ENCODE data around the gene SRXN1. TPM values are rescaled to one million over a fixed set of nuclear protein-coding genes. Genes with fewer than 3 reads are reported as not detected.

The SRXN1 gene
- polyA plus RNA-seq, 1 experiment: 50.9 TPM

DNA sequence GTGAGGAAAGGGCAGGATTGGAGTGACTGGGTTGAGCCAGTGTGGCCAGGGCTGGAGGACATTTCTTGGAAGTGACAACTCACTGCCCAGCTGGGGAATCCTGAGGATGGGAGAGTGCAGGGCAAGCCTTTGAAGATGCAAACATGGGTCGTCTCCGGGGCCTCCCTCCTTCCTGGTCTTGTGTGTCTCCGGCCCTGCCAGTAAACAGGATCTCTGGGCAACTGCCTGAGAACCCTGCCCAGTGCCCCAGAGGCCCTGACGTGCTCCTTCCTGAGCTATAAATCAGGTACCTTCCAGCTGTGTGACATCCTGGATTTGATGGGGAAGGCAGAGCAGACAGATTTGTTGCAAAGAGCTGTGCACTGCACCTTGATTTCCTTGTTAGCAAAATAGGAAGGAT is 30.0 kb downstream of the SRXN1 start:
- H3K4me3 ChIP-seq (ENCODE audit: low read depth, low read length): no peak overlapping the region
- no peak for DNase-seq (ENCODE audit: low read depth)
- ChIA-PET POLR2A (no interaction called here), CTCF (interaction anchor here (1.6 kb wide), 1 partner anchor 22 kb away, joined by 6 read pairs; no protein-coding TSS in a partner anchor)
- TF ChIP-seq, protein P1, sequence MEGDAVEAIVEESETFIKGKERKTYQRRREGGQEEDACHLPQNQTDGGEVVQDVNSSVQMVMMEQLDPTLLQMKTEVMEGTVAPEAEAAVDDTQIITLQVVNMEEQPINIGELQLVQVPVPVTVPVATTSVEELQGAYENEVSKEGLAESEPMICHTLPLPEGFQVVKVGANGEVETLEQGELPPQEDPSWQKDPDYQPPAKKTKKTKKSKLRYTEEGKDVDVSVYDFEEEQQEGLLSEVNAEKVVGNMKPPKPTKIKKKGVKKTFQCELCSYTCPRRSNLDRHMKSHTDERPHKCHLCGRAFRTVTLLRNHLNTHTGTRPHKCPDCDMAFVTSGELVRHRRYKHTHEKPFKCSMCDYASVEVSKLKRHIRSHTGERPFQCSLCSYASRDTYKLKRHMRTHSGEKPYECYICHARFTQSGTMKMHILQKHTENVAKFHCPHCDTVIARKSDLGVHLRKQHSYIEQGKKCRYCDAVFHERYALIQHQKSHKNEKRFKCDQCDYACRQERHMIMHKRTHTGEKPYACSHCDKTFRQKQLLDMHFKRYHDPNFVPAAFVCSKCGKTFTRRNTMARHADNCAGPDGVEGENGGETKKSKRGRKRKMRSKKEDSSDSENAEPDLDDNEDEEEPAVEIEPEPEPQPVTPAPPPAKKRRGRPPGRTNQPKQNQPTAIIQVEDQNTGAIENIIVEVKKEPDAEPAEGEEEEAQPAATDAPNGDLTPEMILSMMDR (IDR thresholded peaks at IDR 0.05; ENCODE audit: insufficient read depth, low read depth, low read length): no peak
- H3K36me3 ChIP-seq (ENCODE audit: control insufficient read depth, insufficient read depth, low read length): no peaks in the 10 kb centered on the region
- peaks cover 2% of the 10 kb centered on the region for H3K27me3 ChIP-seq (ENCODE audit: control insufficient read depth, insufficient read depth, low read length)

DNA sequence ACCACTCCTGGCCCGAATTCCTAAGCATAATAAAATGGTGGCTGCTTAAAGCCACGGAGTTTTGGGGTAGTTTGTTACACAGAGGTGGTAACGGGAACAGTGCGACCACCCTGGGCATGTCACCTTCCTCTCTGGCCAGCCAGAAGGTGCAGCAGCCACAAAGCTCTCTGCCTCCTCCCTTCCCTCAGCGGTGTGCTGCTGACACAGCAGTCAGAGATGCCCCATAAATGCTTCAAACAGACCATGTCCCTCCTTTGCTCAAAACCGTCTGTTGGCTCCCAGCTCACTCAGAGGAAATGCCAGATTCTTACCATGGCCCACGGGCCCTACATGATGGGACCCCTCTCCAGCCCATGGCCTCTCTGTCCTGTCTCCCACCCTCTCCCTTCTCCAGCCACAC is 30.8 kb downstream of the SRXN1 start:
- Histone ChIP-seq H3K4me3 (ENCODE audit: low read depth, low read length) (no peak overlapping the region), H3K36me3 (ENCODE audit: control insufficient read depth, insufficient read depth, low read length) (no peaks in the 10 kb centered on the region), H3K27me3 (ENCODE audit: control insufficient read depth, insufficient read depth, low read length) (peaks cover 2% of the 10 kb centered on the region)
- DNase-seq (ENCODE audit: low read depth): no peak
- TF ChIP-seq, protein P1 (IDR thresholded peaks at IDR 0.05; ENCODE audit: insufficient read depth, low read depth, low read length): no peak
- ChIA-PET POLR2A (no interaction called here), CTCF (interaction anchor here (1.6 kb wide), 1 partner anchor 23 kb away, joined by 6 read pairs; no protein-coding TSS in a partner anchor)

DNA sequence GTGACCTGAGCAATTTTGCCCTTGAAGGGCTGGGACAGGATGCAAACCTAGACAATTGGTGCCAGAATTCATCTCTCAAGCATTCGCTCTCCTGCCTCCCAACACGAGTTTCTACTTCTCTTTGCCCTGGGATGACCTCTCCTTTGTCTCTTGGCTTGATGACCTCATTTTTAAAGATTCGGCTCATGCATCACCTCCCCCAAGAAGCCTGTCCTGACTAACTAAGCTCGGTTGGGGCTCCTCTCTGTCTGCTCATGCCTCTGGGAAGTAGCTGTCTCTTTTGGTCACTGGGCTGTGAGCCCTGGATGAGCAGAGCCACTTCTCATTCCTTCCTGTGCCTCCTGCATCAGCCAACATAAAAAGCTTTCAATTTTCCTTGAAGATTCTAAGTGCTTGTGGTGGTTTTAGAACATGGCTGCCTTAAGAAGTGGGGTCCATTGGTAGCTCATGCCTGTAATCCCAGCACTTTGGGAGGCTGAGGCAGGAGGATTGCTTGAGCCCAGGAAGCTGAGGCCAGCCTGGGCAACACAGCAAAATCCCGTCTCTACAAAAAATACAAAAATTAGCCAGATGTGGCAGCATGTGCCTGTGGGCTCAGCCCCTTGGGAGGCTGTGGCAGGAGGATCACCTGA is 31.8 kb downstream of the SRXN1 start:
- ChIA-PET POLR2A (no interaction called here), CTCF (no interaction called here)
- Histone ChIP-seq H3K4me3 (ENCODE audit: low read depth, low read length) (no peak overlapping the region), H3K36me3 (ENCODE audit: control insufficient read depth, insufficient read depth, low read length) (no peaks in the 10 kb centered on the region), H3K27me3 (ENCODE audit: control insufficient read depth, insufficient read depth, low read length) (no peaks in the 10 kb centered on the region; the same call in none of the 2 replicates)
- TF ChIP-seq, protein P1 (IDR thresholded peaks at IDR 0.05; ENCODE audit: insufficient read depth, low read depth, low read length): no peak
- no peak for DNase-seq (ENCODE audit: low read depth)

DNA sequence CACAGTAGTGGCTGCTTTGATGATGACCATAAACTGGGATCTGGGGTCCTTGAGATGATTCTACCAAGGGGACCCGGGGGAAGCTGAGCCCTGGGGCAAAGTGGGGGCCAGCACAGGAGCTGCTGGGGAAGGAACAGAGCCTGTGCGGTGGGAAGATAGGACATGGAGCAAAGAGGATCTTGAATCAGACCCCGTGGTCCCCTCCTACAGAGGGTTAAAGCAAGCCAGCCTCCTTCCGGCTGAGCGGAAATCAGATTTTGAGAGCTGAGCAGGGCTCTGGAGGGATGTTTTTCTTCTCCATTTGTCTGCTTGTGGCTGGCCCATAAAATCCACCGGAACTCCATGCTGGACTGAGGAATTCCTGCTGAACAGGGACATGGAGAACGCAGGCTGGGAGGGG is 32.8 kb downstream of the SRXN1 start:
- DNase-seq (ENCODE audit: low read depth): no peak
- TF ChIP-seq, protein P1 (IDR thresholded peaks at IDR 0.05; ENCODE audit: insufficient read depth, low read depth, low read length): no peak
- Histone ChIP-seq H3K36me3 (ENCODE audit: control insufficient read depth, insufficient read depth, low read length) (no peaks in the 10 kb centered on the region), H3K4me3 (ENCODE audit: low read depth, low read length) (no peak overlapping the region), H3K27me3 (ENCODE audit: control insufficient read depth, insufficient read depth, low read length) (no peaks in the 10 kb centered on the region; the same call in none of the 2 replicates)
- POLR2A ChIA-PET: no interaction called here
- CTCF ChIA-PET: interaction anchor here (1.0 to 1.5 kb wide), 2 partner anchors 20 to 108 kb away, joined by 3 read pairs; no protein-coding TSS in a partner anchor

DNA sequence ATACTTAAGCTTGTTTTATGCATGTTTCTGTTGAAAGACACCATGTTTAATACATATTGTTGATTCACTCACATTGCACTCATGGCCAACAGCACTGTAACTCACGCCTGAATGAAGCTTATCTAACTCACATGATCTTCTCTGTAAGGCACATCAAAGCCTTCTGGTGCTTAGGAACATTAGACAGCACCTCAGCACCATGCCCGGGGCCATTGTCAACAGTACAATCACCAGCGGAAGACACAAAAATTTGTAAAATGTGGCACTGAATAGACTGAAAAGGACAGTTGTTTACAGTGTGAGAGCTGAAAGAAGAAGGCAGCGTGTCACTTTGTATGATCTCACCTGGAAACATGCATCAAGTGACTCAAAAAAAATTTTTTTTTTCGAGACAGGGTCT is 34.0 kb downstream of the SRXN1 start:
- TF ChIP-seq, protein P1 (IDR thresholded peaks at IDR 0.05; ENCODE audit: insufficient read depth, low read depth, low read length): no peak
- Histone ChIP-seq H3K4me3 (ENCODE audit: low read depth, low read length) (no peak overlapping the region), H3K27me3 (ENCODE audit: control insufficient read depth, insufficient read depth, low read length) (no peaks in the 10 kb centered on the region; the same call in none of the 2 replicates), H3K36me3 (ENCODE audit: control insufficient read depth, insufficient read depth, low read length) (no peaks in the 10 kb centered on the region)
- no peak for DNase-seq (ENCODE audit: low read depth)
- CTCF ChIA-PET: interaction anchor here (0.6 to 1.7 kb wide), 3 partner anchors 10 to 48 kb away, joined by 3 to 4 read pairs (median 3); no protein-coding TSS in a partner anchor
- POLR2A ChIA-PET: no interaction called here
